ENCODE measurements around the gene CRACDL. TPM values are rescaled to one million over a fixed set of nuclear protein-coding genes. Genes with fewer than 3 reads are reported as not detected.

CRACDL gene
- polyA plus RNA-seq, 1 donor (not counting 4 experiments of a cell fraction or from before 2014, with no cell fraction given) = 1.6 TPM

GRCh38 chr2:98751748-98752147 lies 184.3 kb downstream of the CRACDL start:
- H3K4me1 ChIP-seq (ENCODE audit: control insufficient read depth, extremely low read depth, insufficient read depth, low read length) = no peaks in the 10 kb centered on the region
- FAIRE-seq (no peak), DNase-seq (ENCODE audit: low read depth, low spot score) (no peak)
- no peak overlapping the region for H3K27ac ChIP-seq (ENCODE audit: control insufficient read depth, insufficient read depth, low read length)
- H3K4me2 ChIP-seq (ENCODE audit: control insufficient read depth, extremely low read depth, insufficient read depth, low read depth, low read length) = no peak overlapping the region
- H3K9me1 ChIP-seq (ENCODE audit: control insufficient read depth, extremely low read depth, insufficient read depth, low read length) = no peaks in the 10 kb centered on the region
- no peaks in the 10 kb centered on the region for H3K9me3 ChIP-seq (ENCODE audit: control insufficient read depth, low read depth, low read length)
- no peaks in the 10 kb centered on the region for H3K27me3 ChIP-seq (ENCODE audit: control insufficient read depth, extremely low read depth, insufficient read depth, low read length)
- H3K36me3 ChIP-seq (ENCODE audit: control insufficient read depth in 2 of 2, extremely low read depth in 1 of 2, insufficient read depth in 2 of 2, low read length in 2 of 2) = no peaks in the 10 kb centered on the region
- no peaks in the 10 kb centered on the region for H3K79me2 ChIP-seq (ENCODE audit: control insufficient read depth, insufficient read depth, low read length)
- dilution Hi-C loops (cut with MboI; ENCODE audit: extremely low pct_ligation_motif_present, low sequenced_read_pairs) = no loop called here
- no peak overlapping the region for H3K4me3 ChIP-seq (ENCODE audit: control insufficient read depth in 2 of 3, extremely low read depth in 1 of 3, insufficient read depth in 2 of 3, low read depth in 1 of 3, low read length in 3 of 3)
- TF ChIP-seq EZH2 (IDR thresholded peaks at IDR 0.05; ENCODE audit: low read length) = no peak
- TF ChIP-seq CTCF (optimal IDR thresholded peaks at IDR 0.05 in 1 of 3, IDR thresholded peaks at IDR 0.05 in 1 of 3, conservative IDR thresholded peaks at IDR 0.05 in 1 of 3; ENCODE audit: extremely low read depth in 1 of 3, insufficient read depth in 2 of 3, low read length in 3 of 3) = no peak
- H4K20me1 ChIP-seq (ENCODE audit: control insufficient read depth, extremely low read depth, insufficient read depth, low read length) = no peaks in the 10 kb centered on the region
- H2AFZ ChIP-seq (ENCODE audit: control insufficient read depth, low read length) = no peak overlapping the region
- no peak overlapping the region for H3K9ac ChIP-seq (ENCODE audit: control insufficient read depth, extremely low read depth, insufficient read depth, low read length)

GRCh38 chr2:98750593-98751282 lies 185.3 kb downstream of the CRACDL start:
- H3K9me3 ChIP-seq (ENCODE audit: control insufficient read depth, low read depth, low read length) = no peaks in the 10 kb centered on the region
- H3K79me2 ChIP-seq (ENCODE audit: control insufficient read depth, insufficient read depth, low read length) = no peaks in the 10 kb centered on the region
- DNase-seq (ENCODE audit: low read depth, low spot score) (no peak), FAIRE-seq (no peak)
- H3K9ac ChIP-seq (ENCODE audit: control insufficient read depth, extremely low read depth, insufficient read depth, low read length) = no peak overlapping the region
- no peak overlapping the region for H3K4me3 ChIP-seq (ENCODE audit: control insufficient read depth in 2 of 3, extremely low read depth in 1 of 3, insufficient read depth in 2 of 3, low read depth in 1 of 3, low read length in 3 of 3)
- no peaks in the 10 kb centered on the region for H3K4me1 ChIP-seq (ENCODE audit: control insufficient read depth, extremely low read depth, insufficient read depth, low read length)
- H3K36me3 ChIP-seq (ENCODE audit: control insufficient read depth in 2 of 2, extremely low read depth in 1 of 2, insufficient read depth in 2 of 2, low read length in 2 of 2) = no peaks in the 10 kb centered on the region
- dilution Hi-C loops (cut with MboI; ENCODE audit: extremely low pct_ligation_motif_present, low sequenced_read_pairs) = no loop called here
- TF ChIP-seq EZH2 (IDR thresholded peaks at IDR 0.05; ENCODE audit: low read length) (no peak), CTCF (optimal IDR thresholded peaks at IDR 0.05 in 1 of 3, IDR thresholded peaks at IDR 0.05 in 1 of 3, conservative IDR thresholded peaks at IDR 0.05 in 1 of 3; ENCODE audit: extremely low read depth in 1 of 3, insufficient read depth in 2 of 3, low read length in 3 of 3) (no peak)
- H3K27ac ChIP-seq (ENCODE audit: control insufficient read depth, insufficient read depth, low read length) = no peak overlapping the region
- no peaks in the 10 kb centered on the region for H3K27me3 ChIP-seq (ENCODE audit: control insufficient read depth, extremely low read depth, insufficient read depth, low read length)
- no peak overlapping the region for H3K4me2 ChIP-seq (ENCODE audit: control insufficient read depth, extremely low read depth, insufficient read depth, low read depth, low read length)
- H4K20me1 ChIP-seq (ENCODE audit: control insufficient read depth, extremely low read depth, insufficient read depth, low read length) = no peaks in the 10 kb centered on the region
- no peaks in the 10 kb centered on the region for H3K9me1 ChIP-seq (ENCODE audit: control insufficient read depth, extremely low read depth, insufficient read depth, low read length)
- H2AFZ ChIP-seq (ENCODE audit: control insufficient read depth, low read length) = no peak overlapping the region

All from keratinocyte (primary cell).